Uterus (tissue), 2 donors: ENCODE measurements around the gene PHC2.

Experiments
- POLR2A ChIP-seq, 2 donors: fragments of 450-650 bp; IDR thresholded peaks; one replicate each; pipeline ENCODE4 v1.6.1; 2016; ENCODE audit warnings: antibody characterized with exemption in 2 of 2, mild to moderate bottlenecking in 1 of 2, moderate library complexity in 1 of 2
- TF ChIP-seq, protein P1 (sequence below), 4 experiments: fragments of 200-600 bp in 2 of 4; fragments of 450-650 bp in 2 of 4; sonication (generic) in 2 of 4; IDR thresholded peaks; one replicate each; pipeline ENCODE4 v1.5.1; 2016 to 2019; ENCODE audit warnings: antibody characterized with exemption in 4 of 4, mild to moderate bottlenecking in 2 of 4, moderate library complexity in 1 of 4

DNA sequence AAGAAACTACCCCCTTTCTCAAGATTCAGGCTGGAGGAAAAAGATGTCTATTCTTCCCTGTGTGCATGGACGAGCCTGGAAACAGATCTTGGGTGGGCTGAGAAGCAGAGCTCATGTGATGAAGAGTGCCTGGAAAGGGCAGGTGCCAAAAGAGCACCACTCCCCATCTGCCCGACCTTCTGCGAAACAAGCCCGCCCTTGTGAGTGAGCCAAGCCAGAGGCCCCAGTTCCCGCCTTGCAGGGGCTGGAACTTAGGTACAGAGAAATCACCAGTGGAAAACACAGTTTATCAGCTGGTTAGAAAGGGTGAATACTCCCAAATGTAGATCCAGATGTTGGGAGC lies 83.3 kb downstream of the PHC2 start:
- TF ChIP-seq, protein P1, sequence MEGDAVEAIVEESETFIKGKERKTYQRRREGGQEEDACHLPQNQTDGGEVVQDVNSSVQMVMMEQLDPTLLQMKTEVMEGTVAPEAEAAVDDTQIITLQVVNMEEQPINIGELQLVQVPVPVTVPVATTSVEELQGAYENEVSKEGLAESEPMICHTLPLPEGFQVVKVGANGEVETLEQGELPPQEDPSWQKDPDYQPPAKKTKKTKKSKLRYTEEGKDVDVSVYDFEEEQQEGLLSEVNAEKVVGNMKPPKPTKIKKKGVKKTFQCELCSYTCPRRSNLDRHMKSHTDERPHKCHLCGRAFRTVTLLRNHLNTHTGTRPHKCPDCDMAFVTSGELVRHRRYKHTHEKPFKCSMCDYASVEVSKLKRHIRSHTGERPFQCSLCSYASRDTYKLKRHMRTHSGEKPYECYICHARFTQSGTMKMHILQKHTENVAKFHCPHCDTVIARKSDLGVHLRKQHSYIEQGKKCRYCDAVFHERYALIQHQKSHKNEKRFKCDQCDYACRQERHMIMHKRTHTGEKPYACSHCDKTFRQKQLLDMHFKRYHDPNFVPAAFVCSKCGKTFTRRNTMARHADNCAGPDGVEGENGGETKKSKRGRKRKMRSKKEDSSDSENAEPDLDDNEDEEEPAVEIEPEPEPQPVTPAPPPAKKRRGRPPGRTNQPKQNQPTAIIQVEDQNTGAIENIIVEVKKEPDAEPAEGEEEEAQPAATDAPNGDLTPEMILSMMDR (IDR thresholded peaks at IDR 0.05): no peak
- no peak for TF ChIP-seq POLR2A (IDR thresholded peaks at IDR 0.05)
